Suprapubic skin (tissue), 4 donors: ENCODE measurements around the gene ZNF608. TPM values are rescaled to one million over a fixed set of nuclear protein-coding genes. Genes with fewer than 3 reads are reported as not detected.
A peak's percentile ranks its signal among the peaks of the same experiment; 100 is the strongest.

Experiments used
- DNase-seq, 2 donors: peaks; one replicate each; pipeline ENCODE4 v3.0.0-alpha.2; 2019; ENCODE audit warnings: low spot score in 2 of 2
- H3K27ac ChIP-seq: fragments of 200-600 bp; sonication (generic); one replicate; pipeline ENCODE4 v1.5.1; 2019
- H3K27me3 ChIP-seq: fragments of 200-600 bp; sonication (generic); one replicate; pipeline ENCODE4 v1.5.1; 2019
- H3K36me3 ChIP-seq: fragments of 200-600 bp; sonication (generic); one replicate; pipeline ENCODE4 v1.5.1; 2019
- H3K4me1 ChIP-seq: fragments of 200-600 bp; sonication (generic); one replicate; pipeline ENCODE4 v1.5.1; 2019
- H3K4me3 ChIP-seq: fragments of 200-600 bp; sonication (generic); one replicate; pipeline ENCODE4 v1.5.1; 2019; ENCODE audit warnings: mild to moderate bottlenecking
- H3K9me3 ChIP-seq: fragments of 200-600 bp; sonication (generic); one replicate; pipeline ENCODE4 v1.5.1; 2019
- EP300 ChIP-seq: sonication (generic); formaldehyde crosslinking; IDR thresholded peaks from one replicate; pipeline ENCODE4 v1.6.1; 2017; ENCODE audit warnings: antibody characterized with exemption
- POLR2A ChIP-seq, 2 donors: fragments of 450-650 bp; IDR thresholded peaks; one replicate each; pipeline ENCODE4 v1.6.1; 2017; ENCODE audit warnings: antibody characterized with exemption in 2 of 2, mild to moderate bottlenecking in 2 of 2, moderate library complexity in 2 of 2
- POLR2AphosphoS5 ChIP-seq, 3 donors: sonication (generic); formaldehyde crosslinking; IDR thresholded peaks; one replicate each; pipeline ENCODE4 v1.6.1; 2017; ENCODE audit warnings: antibody characterized with exemption in 3 of 3
- WGBS: methylation state at CpG from one replicate; pipeline ENCODE4 v1.1.5; 2018; 5-methylcytosine and 5-hydroxymethylcytosine counted together
- total RNA-seq, 4 donors: library from RNA; depleted of rRNA; stranded (reverse); fragments of >200 nt; gene quantifications; one replicate each; pipeline ENCODE4 v1.1.0, GENCODE V29; 2016
- TF ChIP-seq, protein P1 (sequence below), 2 donors: fragments of 200-600 bp in 1 of 2; fragments of 450-650 bp in 1 of 2; sonication (generic) in 1 of 2; IDR thresholded peaks; one replicate each; pipeline ENCODE4 v1.5.1; 2016 to 2019; ENCODE audit warnings: antibody characterized with exemption in 2 of 2, mild to moderate bottlenecking in 1 of 2, moderate library complexity in 1 of 2

Gene ZNF608
- total RNA-seq, 4 donors from 2014 or later, result 3.9 to 11.9 (median 9.1) TPM

GRCh38 chr5:124754206-124754927, 7.9 kb upstream of the ZNF608 start:
- TF ChIP-seq, protein P1, sequence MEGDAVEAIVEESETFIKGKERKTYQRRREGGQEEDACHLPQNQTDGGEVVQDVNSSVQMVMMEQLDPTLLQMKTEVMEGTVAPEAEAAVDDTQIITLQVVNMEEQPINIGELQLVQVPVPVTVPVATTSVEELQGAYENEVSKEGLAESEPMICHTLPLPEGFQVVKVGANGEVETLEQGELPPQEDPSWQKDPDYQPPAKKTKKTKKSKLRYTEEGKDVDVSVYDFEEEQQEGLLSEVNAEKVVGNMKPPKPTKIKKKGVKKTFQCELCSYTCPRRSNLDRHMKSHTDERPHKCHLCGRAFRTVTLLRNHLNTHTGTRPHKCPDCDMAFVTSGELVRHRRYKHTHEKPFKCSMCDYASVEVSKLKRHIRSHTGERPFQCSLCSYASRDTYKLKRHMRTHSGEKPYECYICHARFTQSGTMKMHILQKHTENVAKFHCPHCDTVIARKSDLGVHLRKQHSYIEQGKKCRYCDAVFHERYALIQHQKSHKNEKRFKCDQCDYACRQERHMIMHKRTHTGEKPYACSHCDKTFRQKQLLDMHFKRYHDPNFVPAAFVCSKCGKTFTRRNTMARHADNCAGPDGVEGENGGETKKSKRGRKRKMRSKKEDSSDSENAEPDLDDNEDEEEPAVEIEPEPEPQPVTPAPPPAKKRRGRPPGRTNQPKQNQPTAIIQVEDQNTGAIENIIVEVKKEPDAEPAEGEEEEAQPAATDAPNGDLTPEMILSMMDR (IDR thresholded peaks at IDR 0.05), result no peak
- no peak for TF ChIP-seq POLR2A (IDR thresholded peaks at IDR 0.05)
- no peak for TF ChIP-seq EP300
- TF ChIP-seq POLR2AphosphoS5 (IDR thresholded peaks at IDR 0.05), result no peak
- DNase-seq, result no peak
- no peaks in the 10 kb centered on the region for H3K4me1 ChIP-seq
- no peak overlapping the region for H3K4me3 ChIP-seq
- WGBS, result 52% methylated on average over 7 of the region's 7 CpGs
- no peak overlapping the region for H3K27ac ChIP-seq
- H3K27me3 ChIP-seq, result no peaks in the 10 kb centered on the region
- H3K9me3 ChIP-seq, result no peaks in the 10 kb centered on the region
- no peaks in the 10 kb centered on the region for H3K36me3 ChIP-seq

DNA sequence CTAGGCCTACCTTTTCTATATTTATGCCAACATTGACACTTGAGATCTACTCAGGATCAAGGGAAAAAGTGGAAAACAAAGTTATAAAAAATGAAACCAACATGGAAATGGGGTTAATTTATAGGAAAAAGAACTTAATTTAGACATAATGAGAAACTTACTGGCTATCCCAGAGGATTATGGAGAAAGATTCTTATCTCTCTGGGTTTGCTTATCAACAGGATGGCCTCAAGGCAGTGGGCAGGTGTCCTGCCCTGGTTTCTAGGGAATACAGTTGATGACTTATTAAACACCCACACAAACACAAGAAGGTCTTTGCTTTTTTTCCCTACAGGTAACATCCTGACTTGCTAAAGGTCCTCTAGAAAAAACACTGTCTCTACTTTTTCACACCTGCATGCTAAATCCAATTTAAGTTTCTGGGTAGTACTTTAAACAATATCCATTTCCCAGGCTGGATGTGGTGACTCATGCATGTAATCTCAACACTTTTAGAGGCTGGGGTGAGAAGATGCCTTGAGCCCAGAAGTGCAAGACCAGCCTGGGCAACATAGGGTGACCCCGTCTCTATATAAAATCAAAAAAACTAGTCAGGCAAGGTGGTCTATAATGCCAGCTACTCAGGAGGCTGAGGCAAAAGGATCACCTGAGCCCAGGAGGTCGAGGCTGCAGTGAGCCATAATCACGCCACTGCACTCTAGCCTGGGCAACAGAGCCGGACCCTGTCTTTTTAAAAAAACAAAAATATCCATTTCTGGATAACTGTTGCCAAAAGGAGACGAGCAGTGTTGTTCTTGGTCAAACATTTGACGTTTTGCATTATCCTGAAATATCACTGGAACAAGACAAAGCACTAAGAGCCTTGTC, 6.6 kb upstream of the ZNF608 start:
- H3K9me3 ChIP-seq, result no peaks in the 10 kb centered on the region
- DNase-seq, result no peak
- H3K4me1 ChIP-seq, result peaks cover 8% of the 10 kb centered on the region
- no peak overlapping the region for H3K27ac ChIP-seq
- TF ChIP-seq, protein P1 (IDR thresholded peaks at IDR 0.05), result no peak
- TF ChIP-seq EP300 (no peak), POLR2A (IDR thresholded peaks at IDR 0.05) (no peak), POLR2AphosphoS5 (IDR thresholded peaks at IDR 0.05) (no peak)
- 86% methylated on average over 6 of the region's 6 CpGs for WGBS
- no peaks in the 10 kb centered on the region for H3K36me3 ChIP-seq
- no peaks in the 10 kb centered on the region for H3K27me3 ChIP-seq
- H3K4me3 ChIP-seq, result no peak overlapping the region

- Histone ChIP-seq H3K4me3 (no peak overlapping the region), H3K27me3 (peaks cover 6% of the 10 kb centered on the region), H3K4me1 (peaks cover 27% of the 10 kb centered on the region), H3K9me3 (no peaks in the 10 kb centered on the region), H3K27ac (no peak overlapping the region), H3K36me3 (no peaks in the 10 kb centered on the region)
- WGBS, result 86% methylated on average over 2 of the region's 2 CpGs
- TF ChIP-seq EP300 (no peak), POLR2AphosphoS5 (IDR thresholded peaks at IDR 0.05) (no peak), POLR2A (IDR thresholded peaks at IDR 0.05) (no peak)
- TF ChIP-seq, protein P1 (IDR thresholded peaks at IDR 0.05), result no peak
- DNase-seq, result no peak
Observed at GRCh38 chr5:124751031-124751430, 4.6 kb upstream of the ZNF608 start.

DNA sequence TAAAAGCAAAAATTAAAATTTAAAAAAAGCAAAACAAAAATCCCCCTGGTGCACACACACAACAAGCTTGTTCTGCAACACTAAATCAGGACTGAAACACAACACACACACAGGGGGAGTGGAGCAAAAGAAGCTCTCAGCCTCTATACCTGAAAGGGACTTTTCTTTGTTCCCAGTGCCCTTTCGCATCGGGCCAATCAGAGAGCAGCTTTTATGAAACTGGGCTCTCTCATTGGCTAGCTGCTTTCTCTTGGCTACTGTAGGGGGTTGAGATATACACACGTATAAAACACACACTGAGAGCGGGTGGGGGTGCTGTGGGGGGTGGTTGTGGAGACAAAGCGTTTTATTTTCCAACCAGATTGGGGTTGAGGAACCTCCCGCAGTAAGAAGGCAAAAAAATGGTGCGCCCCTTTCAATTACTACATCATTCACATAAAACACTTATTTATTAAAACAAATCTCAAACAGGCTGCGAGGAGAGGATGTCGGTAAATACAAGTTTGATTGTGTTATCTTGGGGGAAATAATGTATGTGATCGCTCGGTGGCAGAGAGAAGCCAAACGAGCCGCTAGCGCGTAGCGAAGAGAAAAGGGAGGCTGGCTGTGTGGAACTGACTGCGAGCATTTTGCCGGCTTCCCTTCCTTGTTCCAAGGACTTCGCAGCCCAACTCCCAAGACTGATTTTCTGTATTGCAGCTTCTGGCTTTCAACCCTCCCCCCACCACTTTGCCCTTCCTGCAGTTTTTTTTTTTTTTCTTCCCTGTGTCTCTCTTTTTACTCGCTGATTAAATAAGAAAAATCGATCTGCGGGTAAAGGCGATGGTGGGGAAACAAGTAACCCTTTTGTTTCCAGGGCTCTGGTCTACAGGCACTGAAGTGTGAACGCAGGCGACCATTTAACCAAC, 2.5 kb upstream of the ZNF608 start:
- H3K27me3 ChIP-seq, result peaks cover 10% of the 10 kb centered on the region

More for the DNA sequence above, 2.5 kb upstream of the ZNF608 start:
- no peaks in the 10 kb centered on the region for H3K36me3 ChIP-seq
- TF ChIP-seq POLR2A (IDR thresholded peaks at IDR 0.05) (no peak), EP300 (no peak), POLR2AphosphoS5 (IDR thresholded peaks at IDR 0.05) (no peak)
- TF ChIP-seq, protein P1 (IDR thresholded peaks at IDR 0.05), result no peak
- peak overlapping the region; percentile 53 for H3K4me3 ChIP-seq
- no peaks in the 10 kb centered on the region for H3K9me3 ChIP-seq
- peak; percentile 78 to 82 for DNase-seq
- WGBS, result 10% methylated on average over 25 of the region's 25 CpGs
- peaks cover 42% of the 10 kb centered on the region for H3K4me1 ChIP-seq
- peak overlapping the region; percentile 88 for H3K27ac ChIP-seq
